ENCODE results near the gene R3HDML. TPM values are rescaled to one million over a fixed set of nuclear protein-coding genes. Genes with fewer than 3 reads are reported as not detected.

Gene R3HDML
- total and polyA plus RNA-seq, 2 of the 13 experiments (the other 11 are each of a cell fraction or from before 2014, with no cell fraction given): not detected

DNA sequence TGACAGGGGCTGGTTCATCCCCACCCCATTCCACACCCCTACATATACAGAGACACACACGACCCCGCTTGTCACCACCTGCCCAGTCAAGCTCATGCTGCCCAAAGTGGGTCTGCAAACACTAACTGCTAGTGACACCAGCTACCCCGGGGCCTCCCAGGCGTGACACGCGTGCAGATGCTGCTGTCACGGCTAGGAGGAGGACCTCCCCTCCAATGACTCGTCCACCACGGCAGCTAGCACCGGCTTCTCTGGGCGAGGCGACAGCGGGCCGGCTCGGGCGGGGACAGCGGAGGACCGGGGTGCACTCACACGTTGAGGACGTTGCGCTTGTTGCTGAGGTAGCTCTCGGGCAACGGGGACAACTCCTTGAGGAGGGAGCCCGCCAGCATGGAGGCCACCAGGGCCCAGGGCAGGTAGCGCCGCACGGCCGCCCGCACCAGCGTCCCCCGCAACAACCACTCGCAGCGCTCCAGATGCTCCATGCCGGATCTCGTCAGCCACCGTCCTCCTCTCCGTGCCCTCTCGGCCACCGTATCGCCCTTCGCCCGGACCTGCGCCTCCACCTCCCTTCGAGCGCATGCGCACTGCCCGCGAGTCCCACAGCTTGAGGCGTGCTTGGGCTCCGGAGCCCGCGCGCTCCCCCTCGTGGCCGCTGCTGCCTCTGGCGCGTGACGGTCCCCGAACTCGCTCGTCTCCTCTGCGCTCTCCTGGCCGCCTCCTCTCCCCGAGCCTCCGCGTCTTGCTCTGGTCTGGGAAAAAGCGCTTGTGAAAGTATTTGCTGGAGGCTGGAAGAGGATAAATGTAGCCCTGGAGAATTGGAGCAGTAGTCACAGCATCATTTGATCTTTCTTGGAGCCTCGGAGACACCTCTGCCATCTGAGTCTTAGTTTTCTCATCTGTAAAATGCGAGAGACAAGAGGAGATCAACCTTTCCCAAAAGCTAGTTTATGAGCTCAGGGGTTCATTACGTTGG is 25.9 kb upstream of the R3HDML start, which contains the start of gene FITM2 (continued):
- TF ChIP-seq, protein P1, sequence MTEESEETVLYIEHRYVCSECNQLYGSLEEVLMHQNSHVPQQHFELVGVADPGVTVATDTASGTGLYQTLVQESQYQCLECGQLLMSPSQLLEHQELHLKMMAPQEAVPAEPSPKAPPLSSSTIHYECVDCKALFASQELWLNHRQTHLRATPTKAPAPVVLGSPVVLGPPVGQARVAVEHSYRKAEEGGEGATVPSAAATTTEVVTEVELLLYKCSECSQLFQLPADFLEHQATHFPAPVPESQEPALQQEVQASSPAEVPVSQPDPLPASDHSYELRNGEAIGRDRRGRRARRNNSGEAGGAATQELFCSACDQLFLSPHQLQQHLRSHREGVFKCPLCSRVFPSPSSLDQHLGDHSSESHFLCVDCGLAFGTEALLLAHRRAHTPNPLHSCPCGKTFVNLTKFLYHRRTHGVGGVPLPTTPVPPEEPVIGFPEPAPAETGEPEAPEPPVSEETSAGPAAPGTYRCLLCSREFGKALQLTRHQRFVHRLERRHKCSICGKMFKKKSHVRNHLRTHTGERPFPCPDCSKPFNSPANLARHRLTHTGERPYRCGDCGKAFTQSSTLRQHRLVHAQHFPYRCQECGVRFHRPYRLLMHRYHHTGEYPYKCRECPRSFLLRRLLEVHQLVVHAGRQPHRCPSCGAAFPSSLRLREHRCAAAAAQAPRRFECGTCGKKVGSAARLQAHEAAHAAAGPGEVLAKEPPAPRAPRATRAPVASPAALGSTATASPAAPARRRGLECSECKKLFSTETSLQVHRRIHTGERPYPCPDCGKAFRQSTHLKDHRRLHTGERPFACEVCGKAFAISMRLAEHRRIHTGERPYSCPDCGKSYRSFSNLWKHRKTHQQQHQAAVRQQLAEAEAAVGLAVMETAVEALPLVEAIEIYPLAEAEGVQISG (CRISPR knock-in tag; IDR thresholded peaks at IDR 0.05): peak; percentile 93
- TF ChIP-seq SOX5 (CRISPR knock-in tag; IDR thresholded peaks at IDR 0.05; ENCODE audit: borderline replicate concordance): peak; percentile 83
- TF ChIP-seq NFE2L2 (IDR thresholded peaks at IDR 0.05; ENCODE audit: low read length): no peak
- TF ChIP-seq KDM4B (CRISPR knock-in tag; IDR thresholded peaks at IDR 0.05): peak; percentile 91
- peak; percentile 90 for TF ChIP-seq TAF15 (IDR thresholded peaks at IDR 0.05; ENCODE audit: low read depth, low read length, poor library complexity, severe bottlenecking)
- TF ChIP-seq ZNF652 (CRISPR knock-in tag; IDR thresholded peaks at IDR 0.05; ENCODE audit: borderline replicate concordance, low read depth): peak; percentile 31; the same call in 1 of the 2 replicates
- TF ChIP-seq RCOR2 (CRISPR knock-in tag; IDR thresholded peaks at IDR 0.05): peak; percentile 47; the same call in 1 of the 2 replicates
- TF ChIP-seq ZBTB21 (CRISPR knock-in tag; IDR thresholded peaks at IDR 0.05): no peak; the same call in 1 of the 2 replicates
- peak; percentile 93 for TF ChIP-seq PITX1 (CRISPR knock-in tag; IDR thresholded peaks at IDR 0.05)
- TF ChIP-seq, protein P2, sequence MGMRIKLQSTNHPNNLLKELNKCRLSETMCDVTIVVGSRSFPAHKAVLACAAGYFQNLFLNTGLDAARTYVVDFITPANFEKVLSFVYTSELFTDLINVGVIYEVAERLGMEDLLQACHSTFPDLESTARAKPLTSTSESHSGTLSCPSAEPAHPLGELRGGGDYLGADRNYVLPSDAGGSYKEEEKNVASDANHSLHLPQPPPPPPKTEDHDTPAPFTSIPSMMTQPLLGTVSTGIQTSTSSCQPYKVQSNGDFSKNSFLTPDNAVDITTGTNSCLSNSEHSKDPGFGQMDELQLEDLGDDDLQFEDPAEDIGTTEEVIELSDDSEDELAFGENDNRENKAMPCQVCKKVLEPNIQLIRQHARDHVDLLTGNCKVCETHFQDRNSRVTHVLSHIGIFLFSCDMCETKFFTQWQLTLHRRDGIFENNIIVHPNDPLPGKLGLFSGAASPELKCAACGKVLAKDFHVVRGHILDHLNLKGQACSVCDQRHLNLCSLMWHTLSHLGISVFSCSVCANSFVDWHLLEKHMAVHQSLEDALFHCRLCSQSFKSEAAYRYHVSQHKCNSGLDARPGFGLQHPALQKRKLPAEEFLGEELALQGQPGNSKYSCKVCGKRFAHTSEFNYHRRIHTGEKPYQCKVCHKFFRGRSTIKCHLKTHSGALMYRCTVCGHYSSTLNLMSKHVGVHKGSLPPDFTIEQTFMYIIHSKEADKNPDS (CRISPR knock-in tag; IDR thresholded peaks at IDR 0.05): no peak
- no peak for TF ChIP-seq CBX2 (IDR thresholded peaks at IDR 0.05; ENCODE audit: low read depth, low read length)
- TF ChIP-seq CBX2 (CRISPR knock-in tag; IDR thresholded peaks at IDR 0.05; ENCODE audit: low read depth): peak; percentile 64
- peak; percentile 96 for TF ChIP-seq KAT8 (CRISPR knock-in tag; IDR thresholded peaks at IDR 0.05)
- TF ChIP-seq, protein P3, sequence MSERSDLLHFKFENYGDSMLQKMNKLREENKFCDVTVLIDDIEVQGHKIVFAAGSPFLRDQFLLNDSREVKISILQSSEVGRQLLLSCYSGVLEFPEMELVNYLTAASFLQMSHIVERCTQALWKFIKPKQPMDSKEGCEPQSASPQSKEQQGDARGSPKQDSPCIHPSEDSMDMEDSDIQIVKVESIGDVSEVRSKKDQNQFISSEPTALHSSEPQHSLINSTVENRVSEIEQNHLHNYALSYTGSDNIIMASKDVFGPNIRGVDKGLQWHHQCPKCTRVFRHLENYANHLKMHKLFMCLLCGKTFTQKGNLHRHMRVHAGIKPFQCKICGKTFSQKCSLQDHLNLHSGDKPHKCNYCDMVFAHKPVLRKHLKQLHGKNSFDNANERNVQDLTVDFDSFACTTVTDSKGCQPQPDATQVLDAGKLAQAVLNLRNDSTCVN (CRISPR knock-in tag; IDR thresholded peaks at IDR 0.05; ENCODE audit: borderline replicate concordance): peak; percentile 90
- TF ChIP-seq, protein P4, sequence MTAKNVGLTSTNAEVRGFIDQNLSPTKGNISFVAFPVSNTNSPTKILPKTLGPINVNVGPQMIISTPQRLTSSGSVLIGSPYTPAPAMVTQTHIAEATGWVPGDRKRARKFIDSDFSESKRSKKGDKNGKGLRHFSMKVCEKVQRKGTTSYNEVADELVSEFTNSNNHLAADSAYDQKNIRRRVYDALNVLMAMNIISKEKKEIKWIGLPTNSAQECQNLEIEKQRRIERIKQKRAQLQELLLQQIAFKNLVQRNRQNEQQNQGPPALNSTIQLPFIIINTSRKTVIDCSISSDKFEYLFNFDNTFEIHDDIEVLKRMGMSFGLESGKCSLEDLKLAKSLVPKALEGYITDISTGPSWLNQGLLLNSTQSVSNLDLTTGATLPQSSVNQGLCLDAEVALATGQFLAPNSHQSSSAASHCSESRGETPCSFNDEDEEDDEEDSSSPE (CRISPR knock-in tag; IDR thresholded peaks at IDR 0.05): peak; percentile 91
- TF ChIP-seq, protein P5, sequence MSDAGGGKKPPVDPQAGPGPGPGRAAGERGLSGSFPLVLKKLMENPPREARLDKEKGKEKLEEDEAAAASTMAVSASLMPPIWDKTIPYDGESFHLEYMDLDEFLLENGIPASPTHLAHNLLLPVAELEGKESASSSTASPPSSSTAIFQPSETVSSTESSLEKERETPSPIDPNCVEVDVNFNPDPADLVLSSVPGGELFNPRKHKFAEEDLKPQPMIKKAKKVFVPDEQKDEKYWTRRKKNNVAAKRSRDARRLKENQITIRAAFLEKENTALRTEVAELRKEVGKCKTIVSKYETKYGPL (CRISPR knock-in tag; IDR thresholded peaks at IDR 0.05): 0 out of 2 replicates have a peak, but pooled peaks have one; percentile 44
- TF ChIP-seq HNRNPUL1 (IDR thresholded peaks at IDR 0.05; ENCODE audit: low read depth, low read length): no peak
- TF ChIP-seq, protein P6, sequence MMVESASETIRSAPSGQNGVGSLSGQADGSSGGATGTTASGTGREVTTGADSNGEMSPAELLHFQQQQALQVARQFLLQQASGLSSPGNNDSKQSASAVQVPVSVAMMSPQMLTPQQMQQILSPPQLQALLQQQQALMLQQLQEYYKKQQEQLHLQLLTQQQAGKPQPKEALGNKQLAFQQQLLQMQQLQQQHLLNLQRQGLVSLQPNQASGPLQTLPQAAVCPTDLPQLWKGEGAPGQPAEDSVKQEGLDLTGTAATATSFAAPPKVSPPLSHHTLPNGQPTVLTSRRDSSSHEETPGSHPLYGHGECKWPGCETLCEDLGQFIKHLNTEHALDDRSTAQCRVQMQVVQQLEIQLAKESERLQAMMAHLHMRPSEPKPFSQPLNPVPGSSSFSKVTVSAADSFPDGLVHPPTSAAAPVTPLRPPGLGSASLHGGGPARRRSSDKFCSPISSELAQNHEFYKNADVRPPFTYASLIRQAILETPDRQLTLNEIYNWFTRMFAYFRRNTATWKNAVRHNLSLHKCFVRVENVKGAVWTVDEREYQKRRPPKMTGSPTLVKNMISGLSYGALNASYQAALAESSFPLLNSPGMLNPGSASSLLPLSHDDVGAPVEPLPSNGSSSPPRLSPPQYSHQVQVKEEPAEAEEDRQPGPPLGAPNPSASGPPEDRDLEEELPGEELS (CRISPR knock-in tag; IDR thresholded peaks at IDR 0.05): peak; percentile 84
- TF ChIP-seq ADNP (CRISPR knock-in tag; IDR thresholded peaks at IDR 0.05): 0 out of 2 replicates have a peak, but pooled peaks have one; percentile 66

Measured in HepG2 (cell line).